Measurements from ENCODE around the gene LGR4.

The LGR4 gene

GRCh38 chr11:27440090-27440489, 32.5 kb downstream of the LGR4 start:
- no peaks in the 10 kb centered on the region for H3K36me3 ChIP-seq (ENCODE audit: insufficient read depth, low read length)
- peaks cover 39% of the 10 kb centered on the region for H3K4me1 ChIP-seq (ENCODE audit: insufficient read depth, low read length)
- no peak overlapping the region for H3K9ac ChIP-seq (ENCODE audit: low read depth, low read length)
- no peaks in the 10 kb centered on the region for H3K9me3 ChIP-seq (ENCODE audit: control insufficient read depth, insufficient read depth, low read length)

- Histone ChIP-seq H3K4me1 (ENCODE audit: insufficient read depth, low read length) (peaks cover 24% of the 10 kb centered on the region), H3K9me3 (ENCODE audit: control insufficient read depth, insufficient read depth, low read length) (no peaks in the 10 kb centered on the region), H3K36me3 (ENCODE audit: insufficient read depth, low read length) (no peaks in the 10 kb centered on the region), H3K9ac (ENCODE audit: low read depth, low read length) (no peak overlapping the region)
Measured at GRCh38 chr11:27438595-27438981, 34.0 kb downstream of the LGR4 start.

- Histone ChIP-seq H3K36me3 (ENCODE audit: insufficient read depth, low read length) (no peaks in the 10 kb centered on the region), H3K9me3 (ENCODE audit: control insufficient read depth, insufficient read depth, low read length) (no peaks in the 10 kb centered on the region), H3K9ac (ENCODE audit: low read depth, low read length) (no peak overlapping the region), H3K4me1 (ENCODE audit: insufficient read depth, low read length) (peaks cover 18% of the 10 kb centered on the region)
Measured at GRCh38 chr11:27437829-27438594, 34.6 kb downstream of the LGR4 start.

GRCh38 chr11:27436916-27437315, 35.7 kb downstream of the LGR4 start:
- Histone ChIP-seq H3K9me3 (ENCODE audit: control insufficient read depth, insufficient read depth, low read length) (no peaks in the 10 kb centered on the region), H3K4me1 (ENCODE audit: insufficient read depth, low read length) (peaks cover 8% of the 10 kb centered on the region), H3K36me3 (ENCODE audit: insufficient read depth, low read length) (no peaks in the 10 kb centered on the region), H3K9ac (ENCODE audit: low read depth, low read length) (no peak overlapping the region)

- peaks cover 18% of the 10 kb centered on the region for H3K4me1 ChIP-seq (ENCODE audit: insufficient read depth, low read length)
- H3K9me3 ChIP-seq (ENCODE audit: control insufficient read depth, insufficient read depth, low read length) = no peaks in the 10 kb centered on the region
- no peak overlapping the region for H3K9ac ChIP-seq (ENCODE audit: low read depth, low read length)
- no peaks in the 10 kb centered on the region for H3K36me3 ChIP-seq (ENCODE audit: insufficient read depth, low read length)
Measured at GRCh38 chr11:27433742-27434141, 38.8 kb downstream of the LGR4 start.

GRCh38 chr11:27431808-27432207, 40.8 kb downstream of the LGR4 start:
- Histone ChIP-seq H3K36me3 (ENCODE audit: insufficient read depth, low read length) (no peaks in the 10 kb centered on the region), H3K9ac (ENCODE audit: low read depth, low read length) (no peak overlapping the region), H3K9me3 (ENCODE audit: control insufficient read depth, insufficient read depth, low read length) (no peaks in the 10 kb centered on the region), H3K4me1 (ENCODE audit: insufficient read depth, low read length) (peaks cover 20% of the 10 kb centered on the region)

GRCh38 chr11:27429761-27430393, 42.7 kb downstream of the LGR4 start:
- H3K4me1 ChIP-seq (ENCODE audit: insufficient read depth, low read length) = peaks cover 19% of the 10 kb centered on the region
- H3K9me3 ChIP-seq (ENCODE audit: control insufficient read depth, insufficient read depth, low read length) = no peaks in the 10 kb centered on the region
- H3K9ac ChIP-seq (ENCODE audit: low read depth, low read length) = no peak overlapping the region; the same call in 1 of the 2 replicates
- H3K36me3 ChIP-seq (ENCODE audit: insufficient read depth, low read length) = no peaks in the 10 kb centered on the region

GRCh38 chr11:27427183-27427980, 45.2 kb downstream of the LGR4 start:
- H3K9me3 ChIP-seq (ENCODE audit: control insufficient read depth, insufficient read depth, low read length) = no peaks in the 10 kb centered on the region

GRCh38 chr11:27425814-27426213, 46.8 kb downstream of the LGR4 start:
- Histone ChIP-seq H3K4me1 (ENCODE audit: insufficient read depth, low read length) (peaks cover 31% of the 10 kb centered on the region), H3K36me3 (ENCODE audit: insufficient read depth, low read length) (no peaks in the 10 kb centered on the region), H3K9ac (ENCODE audit: low read depth, low read length) (no peak overlapping the region), H3K9me3 (ENCODE audit: control insufficient read depth, insufficient read depth, low read length) (no peaks in the 10 kb centered on the region)

More at GRCh38 chr11:27427183-27427980, 45.2 kb downstream of the LGR4 start:
- Histone ChIP-seq H3K36me3 (ENCODE audit: insufficient read depth, low read length) (no peaks in the 10 kb centered on the region), H3K4me1 (ENCODE audit: insufficient read depth, low read length) (peaks cover 26% of the 10 kb centered on the region), H3K9ac (ENCODE audit: low read depth, low read length) (no peak overlapping the region)

- Histone ChIP-seq H3K9ac (ENCODE audit: low read depth, low read length) (no peak overlapping the region), H3K36me3 (ENCODE audit: insufficient read depth, low read length) (no peaks in the 10 kb centered on the region), H3K4me1 (ENCODE audit: insufficient read depth, low read length) (peaks cover 19% of the 10 kb centered on the region), H3K9me3 (ENCODE audit: control insufficient read depth, insufficient read depth, low read length) (no peaks in the 10 kb centered on the region)
Measured at GRCh38 chr11:27423125-27423524, 49.5 kb downstream of the LGR4 start.

GRCh38 chr11:27421819-27422494, 50.6 kb downstream of the LGR4 start:
- Histone ChIP-seq H3K9me3 (ENCODE audit: control insufficient read depth, insufficient read depth, low read length) (no peaks in the 10 kb centered on the region), H3K9ac (ENCODE audit: low read depth, low read length) (no peak overlapping the region), H3K4me1 (ENCODE audit: insufficient read depth, low read length) (peaks cover 15% of the 10 kb centered on the region), H3K36me3 (ENCODE audit: insufficient read depth, low read length) (no peaks in the 10 kb centered on the region)

- Histone ChIP-seq H3K4me1 (ENCODE audit: insufficient read depth, low read length) (peaks cover 24% of the 10 kb centered on the region), H3K9me3 (ENCODE audit: control insufficient read depth, insufficient read depth, low read length) (no peaks in the 10 kb centered on the region), H3K36me3 (ENCODE audit: insufficient read depth, low read length) (no peaks in the 10 kb centered on the region), H3K9ac (ENCODE audit: low read depth, low read length) (no peak overlapping the region)
Measured at GRCh38 chr11:27420722-27421572, 51.6 kb downstream of the LGR4 start.

- Histone ChIP-seq H3K9ac (ENCODE audit: low read depth, low read length) (no peak overlapping the region), H3K4me1 (ENCODE audit: insufficient read depth, low read length) (peaks cover 26% of the 10 kb centered on the region), H3K9me3 (ENCODE audit: control insufficient read depth, insufficient read depth, low read length) (no peaks in the 10 kb centered on the region), H3K36me3 (ENCODE audit: insufficient read depth, low read length) (no peaks in the 10 kb centered on the region)
Measured at GRCh38 chr11:27420217-27420616, 52.4 kb downstream of the LGR4 start.
